ENCODE results near the gene ACKR3. TPM values are rescaled to one million over a fixed set of nuclear protein-coding genes. Genes with fewer than 3 reads are reported as not detected.

Gene ACKR3
- total RNA-seq, 1 donor, result 18.8 TPM

DNA sequence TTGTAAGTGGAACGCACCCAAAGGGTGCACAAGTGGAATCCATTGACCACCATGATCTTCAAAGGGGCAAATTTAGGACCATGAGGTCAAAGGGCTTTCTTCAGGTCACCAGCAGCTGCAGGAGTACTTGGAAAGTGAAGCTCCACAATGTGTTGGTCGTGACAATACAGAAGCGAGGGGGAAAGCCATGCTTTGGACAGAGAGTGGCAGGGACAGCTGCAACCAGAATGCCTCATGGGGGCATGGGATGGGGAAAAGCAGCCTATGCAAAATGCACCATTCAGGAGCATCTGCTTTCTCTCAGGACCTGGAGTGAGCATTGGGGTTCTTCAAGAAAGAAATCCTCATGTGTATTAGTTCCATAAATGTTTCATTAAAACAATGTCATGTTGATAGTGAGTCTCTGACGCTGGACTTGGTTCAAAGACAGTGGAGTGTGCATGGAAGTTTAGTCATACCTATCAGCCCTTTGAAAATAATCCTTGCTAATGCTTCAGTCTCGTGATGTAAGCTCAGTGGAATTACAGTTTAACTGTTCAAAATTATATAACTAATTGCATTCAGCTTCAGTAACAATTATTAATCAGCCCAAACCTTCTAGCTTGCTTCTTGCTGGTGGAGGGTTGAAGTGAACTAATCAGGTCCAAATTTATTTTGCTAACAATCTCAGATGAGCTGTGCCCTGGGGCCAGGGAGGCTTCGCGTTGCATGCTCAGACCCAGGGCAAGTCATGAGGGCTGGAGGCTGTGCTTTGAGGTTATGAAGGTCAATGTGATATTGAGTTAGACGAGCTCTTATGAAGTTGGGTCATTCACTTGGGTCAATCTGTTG, 41.6 kb downstream of the ACKR3 start:
- H3K79me2 ChIP-seq (ENCODE audit: insufficient read depth, low read length), result no peaks in the 10 kb centered on the region
- no peaks in the 10 kb centered on the region for H3K9me3 ChIP-seq (ENCODE audit: low read depth, low read length)
- H3K27me3 ChIP-seq (ENCODE audit: insufficient read depth, low read length), result peaks cover 20% of the 10 kb centered on the region
- no peak overlapping the region for H3K4me2 ChIP-seq (ENCODE audit: insufficient read depth, low read length)
- no peak for DNase-seq (ENCODE audit: insufficient read length, low spot score, missing footprints)
- H3K27ac ChIP-seq (ENCODE audit: low read depth, low read length), result no peak overlapping the region
- no peaks in the 10 kb centered on the region for H4K20me1 ChIP-seq (ENCODE audit: insufficient read depth, low read length)
- no peak overlapping the region for H3K4me3 ChIP-seq (ENCODE audit: insufficient read depth, low read length)
- H3K36me3 ChIP-seq (ENCODE audit: insufficient read depth, low read length), result no peaks in the 10 kb centered on the region
- no peak overlapping the region for H2AFZ ChIP-seq (ENCODE audit: low read length)
- H3K4me1 ChIP-seq (ENCODE audit: insufficient read depth, low read length), result no peaks in the 10 kb centered on the region
- TF ChIP-seq, protein P1, sequence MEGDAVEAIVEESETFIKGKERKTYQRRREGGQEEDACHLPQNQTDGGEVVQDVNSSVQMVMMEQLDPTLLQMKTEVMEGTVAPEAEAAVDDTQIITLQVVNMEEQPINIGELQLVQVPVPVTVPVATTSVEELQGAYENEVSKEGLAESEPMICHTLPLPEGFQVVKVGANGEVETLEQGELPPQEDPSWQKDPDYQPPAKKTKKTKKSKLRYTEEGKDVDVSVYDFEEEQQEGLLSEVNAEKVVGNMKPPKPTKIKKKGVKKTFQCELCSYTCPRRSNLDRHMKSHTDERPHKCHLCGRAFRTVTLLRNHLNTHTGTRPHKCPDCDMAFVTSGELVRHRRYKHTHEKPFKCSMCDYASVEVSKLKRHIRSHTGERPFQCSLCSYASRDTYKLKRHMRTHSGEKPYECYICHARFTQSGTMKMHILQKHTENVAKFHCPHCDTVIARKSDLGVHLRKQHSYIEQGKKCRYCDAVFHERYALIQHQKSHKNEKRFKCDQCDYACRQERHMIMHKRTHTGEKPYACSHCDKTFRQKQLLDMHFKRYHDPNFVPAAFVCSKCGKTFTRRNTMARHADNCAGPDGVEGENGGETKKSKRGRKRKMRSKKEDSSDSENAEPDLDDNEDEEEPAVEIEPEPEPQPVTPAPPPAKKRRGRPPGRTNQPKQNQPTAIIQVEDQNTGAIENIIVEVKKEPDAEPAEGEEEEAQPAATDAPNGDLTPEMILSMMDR (IDR thresholded peaks at IDR 0.05; ENCODE audit: extremely low read depth, low read depth, low read length), result no peak

DNA sequence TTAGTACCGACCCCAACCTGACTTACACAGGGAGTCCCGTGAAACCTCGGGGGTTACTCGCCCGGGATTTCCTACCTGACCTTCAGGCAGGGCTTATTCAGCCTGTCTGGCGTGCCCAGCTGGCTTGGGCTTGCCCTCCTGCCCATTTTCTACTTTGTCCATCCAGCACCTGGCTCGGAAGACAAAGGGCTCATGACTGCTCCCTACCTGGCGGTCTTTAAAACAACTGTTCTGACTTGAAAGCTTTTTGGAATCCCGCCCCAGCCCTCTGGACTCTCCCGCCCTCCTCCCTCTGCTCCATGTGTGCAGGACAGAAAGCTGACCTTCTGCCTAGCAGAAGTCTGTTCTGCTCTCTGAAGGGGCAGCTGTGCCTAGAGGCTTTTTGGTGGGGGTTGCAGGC, 43.1 kb downstream of the ACKR3 start:
- H3K4me1 ChIP-seq (ENCODE audit: insufficient read depth, low read length), result no peaks in the 10 kb centered on the region
- H3K9me3 ChIP-seq (ENCODE audit: low read depth, low read length), result no peaks in the 10 kb centered on the region
- no peak overlapping the region for H3K27ac ChIP-seq (ENCODE audit: low read depth, low read length)
- TF ChIP-seq, protein P1 (IDR thresholded peaks at IDR 0.05; ENCODE audit: extremely low read depth, low read depth, low read length), result no peak
- H4K20me1 ChIP-seq (ENCODE audit: insufficient read depth, low read length), result no peaks in the 10 kb centered on the region
- H3K79me2 ChIP-seq (ENCODE audit: insufficient read depth, low read length), result no peaks in the 10 kb centered on the region
- H3K4me2 ChIP-seq (ENCODE audit: insufficient read depth, low read length), result no peak overlapping the region
- no peaks in the 10 kb centered on the region for H3K36me3 ChIP-seq (ENCODE audit: insufficient read depth, low read length)
- H3K27me3 ChIP-seq (ENCODE audit: insufficient read depth, low read length), result peaks cover 28% of the 10 kb centered on the region
- DNase-seq (ENCODE audit: insufficient read length, low spot score, missing footprints), result no peak
- H3K4me3 ChIP-seq (ENCODE audit: insufficient read depth, low read length), result no peak overlapping the region
- no peak overlapping the region for H2AFZ ChIP-seq (ENCODE audit: low read length)

DNA sequence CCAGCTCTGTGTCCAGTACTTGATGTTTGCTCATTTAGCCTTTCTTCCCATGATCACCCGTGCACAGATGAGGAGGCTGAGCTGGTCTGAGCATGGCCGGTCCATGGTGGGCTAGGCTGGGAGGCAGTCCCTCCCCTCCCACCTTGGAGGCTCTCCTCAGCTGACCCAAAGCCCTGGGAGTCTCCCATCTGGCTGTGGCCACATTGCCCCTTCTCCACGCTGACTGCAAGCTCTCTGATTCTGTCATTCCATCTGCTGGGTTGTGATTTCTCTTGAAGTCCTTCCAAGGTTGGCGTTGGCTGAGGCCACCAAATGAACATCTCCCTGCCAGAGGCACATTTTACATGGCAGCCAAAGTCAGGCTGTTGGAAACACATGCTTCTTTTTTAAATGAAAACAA, 44.0 kb downstream of the ACKR3 start:
- H3K79me2 ChIP-seq (ENCODE audit: insufficient read depth, low read length), result no peaks in the 10 kb centered on the region
- no peak for DNase-seq (ENCODE audit: insufficient read length, low spot score, missing footprints)
- no peak overlapping the region for H3K27ac ChIP-seq (ENCODE audit: low read depth, low read length)
- H3K36me3 ChIP-seq (ENCODE audit: insufficient read depth, low read length), result no peaks in the 10 kb centered on the region
- peaks cover 35% of the 10 kb centered on the region for H3K27me3 ChIP-seq (ENCODE audit: insufficient read depth, low read length)
- TF ChIP-seq, protein P1 (IDR thresholded peaks at IDR 0.05; ENCODE audit: extremely low read depth, low read depth, low read length), result no peak
- H4K20me1 ChIP-seq (ENCODE audit: insufficient read depth, low read length), result no peaks in the 10 kb centered on the region
- no peaks in the 10 kb centered on the region for H3K9me3 ChIP-seq (ENCODE audit: low read depth, low read length)
- no peak overlapping the region for H3K4me2 ChIP-seq (ENCODE audit: insufficient read depth, low read length)
- H3K4me3 ChIP-seq (ENCODE audit: insufficient read depth, low read length), result no peak overlapping the region
- no peak overlapping the region for H2AFZ ChIP-seq (ENCODE audit: low read length)
- H3K4me1 ChIP-seq (ENCODE audit: insufficient read depth, low read length), result no peaks in the 10 kb centered on the region

DNA sequence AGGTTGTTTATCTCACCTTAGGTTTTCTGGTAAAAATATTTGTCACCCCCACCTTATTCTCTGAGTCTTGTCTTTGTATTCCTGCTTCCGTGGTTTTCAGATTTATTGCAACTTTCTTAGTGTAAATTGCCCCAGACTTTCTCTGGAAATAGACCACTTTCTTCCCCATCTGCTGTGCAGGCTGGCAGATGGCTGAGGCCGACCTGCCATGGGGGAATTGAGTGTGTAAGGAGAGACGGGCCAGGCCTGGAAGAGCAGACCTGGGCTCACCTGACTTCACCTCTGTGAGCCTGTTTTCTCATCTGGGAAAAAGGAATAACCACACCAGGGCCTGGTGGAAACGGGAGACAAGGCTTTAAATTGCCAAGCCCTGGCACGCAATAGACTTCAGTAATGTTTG, 44.9 kb downstream of the ACKR3 start:
- Histone ChIP-seq H3K36me3 (ENCODE audit: insufficient read depth, low read length) (no peaks in the 10 kb centered on the region), H3K4me1 (ENCODE audit: insufficient read depth, low read length) (no peaks in the 10 kb centered on the region), H3K79me2 (ENCODE audit: insufficient read depth, low read length) (no peaks in the 10 kb centered on the region), H3K27ac (ENCODE audit: low read depth, low read length) (no peak overlapping the region), H4K20me1 (ENCODE audit: insufficient read depth, low read length) (no peaks in the 10 kb centered on the region), H2AFZ (ENCODE audit: low read length) (no peak overlapping the region), H3K4me2 (ENCODE audit: insufficient read depth, low read length) (no peak overlapping the region), H3K9me3 (ENCODE audit: low read depth, low read length) (no peaks in the 10 kb centered on the region), H3K4me3 (ENCODE audit: insufficient read depth, low read length) (no peak overlapping the region), H3K27me3 (ENCODE audit: insufficient read depth, low read length) (peaks cover 42% of the 10 kb centered on the region)
- TF ChIP-seq, protein P1 (IDR thresholded peaks at IDR 0.05; ENCODE audit: extremely low read depth, low read depth, low read length), result no peak
- no peak for DNase-seq (ENCODE audit: insufficient read length, low spot score, missing footprints)
